ENCODE results near the gene MYO10.

DNA sequence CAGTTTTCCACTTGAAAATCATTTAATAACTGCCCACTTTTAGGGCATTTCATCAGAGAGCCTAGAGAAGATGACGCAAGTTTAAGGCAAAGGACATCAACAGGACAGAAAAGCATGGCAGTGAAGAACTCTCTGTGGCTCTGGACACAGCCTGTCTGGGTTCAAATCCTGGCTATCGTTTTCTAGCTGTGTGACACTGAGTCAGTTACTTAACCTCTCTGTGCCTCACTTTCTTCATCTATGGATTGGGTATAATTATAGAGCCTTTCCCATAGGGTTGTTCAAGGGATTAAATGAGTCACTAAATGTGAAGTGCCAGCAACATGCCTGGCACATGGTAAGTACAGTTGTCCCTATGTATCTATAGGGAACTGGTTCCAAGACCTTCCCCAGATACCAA lies 6.7 kb downstream of the MYO10 start:
- TF ChIP-seq, protein P1, sequence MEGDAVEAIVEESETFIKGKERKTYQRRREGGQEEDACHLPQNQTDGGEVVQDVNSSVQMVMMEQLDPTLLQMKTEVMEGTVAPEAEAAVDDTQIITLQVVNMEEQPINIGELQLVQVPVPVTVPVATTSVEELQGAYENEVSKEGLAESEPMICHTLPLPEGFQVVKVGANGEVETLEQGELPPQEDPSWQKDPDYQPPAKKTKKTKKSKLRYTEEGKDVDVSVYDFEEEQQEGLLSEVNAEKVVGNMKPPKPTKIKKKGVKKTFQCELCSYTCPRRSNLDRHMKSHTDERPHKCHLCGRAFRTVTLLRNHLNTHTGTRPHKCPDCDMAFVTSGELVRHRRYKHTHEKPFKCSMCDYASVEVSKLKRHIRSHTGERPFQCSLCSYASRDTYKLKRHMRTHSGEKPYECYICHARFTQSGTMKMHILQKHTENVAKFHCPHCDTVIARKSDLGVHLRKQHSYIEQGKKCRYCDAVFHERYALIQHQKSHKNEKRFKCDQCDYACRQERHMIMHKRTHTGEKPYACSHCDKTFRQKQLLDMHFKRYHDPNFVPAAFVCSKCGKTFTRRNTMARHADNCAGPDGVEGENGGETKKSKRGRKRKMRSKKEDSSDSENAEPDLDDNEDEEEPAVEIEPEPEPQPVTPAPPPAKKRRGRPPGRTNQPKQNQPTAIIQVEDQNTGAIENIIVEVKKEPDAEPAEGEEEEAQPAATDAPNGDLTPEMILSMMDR (IDR thresholded peaks at IDR 0.05) = no peak
- TF ChIP-seq POLR2A (IDR thresholded peaks at IDR 0.05) = no peak

Measured in Peyer's patch (tissue), 4 donors.